ENCODE data around the gene SLC35F3. TPM values are rescaled to one million over a fixed set of nuclear protein-coding genes. Genes with fewer than 3 reads are reported as not detected.

The SLC35F3 gene
- total RNA-seq, 1 donor from 2014 or later: 0.08 TPM

DNA sequence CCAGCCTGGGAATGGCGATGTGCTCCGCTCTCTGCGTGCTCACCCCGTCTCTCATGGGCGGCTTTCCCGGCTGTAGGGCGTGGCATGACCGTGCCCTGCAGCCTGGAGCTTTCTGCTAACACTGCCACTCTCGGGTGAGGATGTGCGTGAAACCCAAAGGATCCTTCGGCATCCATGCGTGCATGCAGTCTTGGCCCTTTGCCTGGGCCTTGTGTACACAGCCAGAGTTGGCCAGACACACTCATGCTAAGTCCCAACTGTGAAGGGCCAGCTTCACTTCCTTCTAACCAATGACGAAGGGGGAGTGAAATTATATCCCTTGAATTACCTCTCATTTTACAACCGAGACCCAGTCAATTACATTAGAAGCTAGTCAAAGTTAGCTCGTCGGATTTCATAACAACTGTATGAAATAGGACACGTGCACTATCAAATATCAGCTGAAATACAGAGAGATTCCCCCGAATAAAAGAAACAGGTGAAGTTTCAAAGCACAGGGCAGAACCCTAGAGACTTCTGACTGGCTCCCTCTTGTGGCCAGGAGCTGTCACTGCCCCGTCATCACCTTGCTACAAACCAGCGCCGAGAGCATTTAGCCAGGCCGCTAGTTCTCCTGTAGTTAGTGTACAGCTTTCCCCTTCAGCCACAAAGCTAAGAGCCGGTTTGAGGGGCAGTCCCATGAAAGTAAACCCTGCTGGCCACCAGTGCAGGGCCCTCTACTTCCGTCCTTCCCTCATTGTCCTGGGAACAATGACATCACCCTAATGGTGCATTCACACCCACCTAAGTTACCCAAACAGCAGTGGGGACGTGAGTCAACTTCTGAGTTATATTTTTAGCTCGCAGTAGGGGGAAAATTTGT lies 405.4 kb downstream of the SLC35F3 start:
- DNase-seq (ENCODE audit: low spot score) (peak; percentile 66), ATAC-seq (peak; percentile 97)

DNA sequence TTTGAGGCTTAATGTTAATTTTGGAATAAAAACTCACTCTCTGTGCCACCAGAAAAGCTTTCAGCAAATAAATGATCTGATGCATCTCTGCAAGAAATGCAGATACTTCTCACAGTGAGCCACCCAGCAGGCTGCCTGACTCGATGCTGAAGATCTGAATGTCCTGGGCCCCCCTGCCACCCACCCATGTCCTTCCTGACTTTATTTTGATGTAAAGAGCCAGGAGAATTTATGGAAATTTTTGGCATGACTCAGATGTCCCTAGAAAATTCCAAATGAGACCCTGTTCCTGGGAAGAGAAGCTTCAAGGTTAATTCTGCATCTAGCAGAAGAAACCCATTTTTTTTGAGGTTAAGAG lies 406.0 kb downstream of the SLC35F3 start:
- ATAC-seq: no peak

DNA sequence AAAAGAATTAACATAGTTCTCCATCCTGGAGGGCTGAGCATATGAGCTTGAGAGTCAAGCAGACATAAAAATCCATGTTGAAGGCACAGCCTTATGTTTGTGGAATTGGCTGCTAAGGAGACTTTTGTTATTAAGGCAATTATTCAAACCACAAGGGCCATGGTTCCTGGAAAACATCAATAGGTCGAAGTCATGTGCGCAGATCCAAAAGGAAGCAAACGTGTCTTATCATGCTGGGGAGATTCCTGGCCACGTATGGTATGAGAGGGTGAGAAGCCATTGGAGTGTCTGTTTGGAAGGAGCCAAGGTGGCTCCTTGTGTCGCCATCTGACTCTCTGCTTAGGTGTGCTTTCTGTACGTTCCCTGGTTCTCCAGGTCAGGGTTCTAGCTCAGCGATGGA lies 406.9 kb downstream of the SLC35F3 start:
- ATAC-seq: no peak
- DNase-seq (ENCODE audit: low spot score): no peak

More for the DNA sequence above, 406.0 kb downstream of the SLC35F3 start:
- no peak for DNase-seq (ENCODE audit: low spot score)

DNA sequence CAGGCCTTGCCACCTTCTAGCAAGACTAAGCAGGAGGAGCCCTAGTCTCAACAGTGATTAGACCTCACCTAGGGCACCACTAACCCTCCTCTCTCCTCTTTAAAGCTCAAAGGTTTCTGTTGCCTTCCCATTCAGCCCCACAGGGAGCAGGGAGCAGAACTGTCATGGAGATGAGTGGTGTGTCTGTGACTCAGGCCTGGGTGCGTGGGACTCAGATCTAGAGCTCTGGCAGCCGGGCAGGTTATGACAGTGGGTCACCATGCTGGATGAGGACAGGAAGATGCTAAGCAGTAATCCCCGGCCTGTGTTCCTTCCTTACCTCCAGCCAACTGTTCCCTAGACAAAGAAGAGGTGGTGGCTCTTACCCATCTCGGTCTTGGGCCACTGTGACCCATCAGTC lies 408.7 kb downstream of the SLC35F3 start:
- DNase-seq (ENCODE audit: low spot score) (no peak), ATAC-seq (no peak)

DNA sequence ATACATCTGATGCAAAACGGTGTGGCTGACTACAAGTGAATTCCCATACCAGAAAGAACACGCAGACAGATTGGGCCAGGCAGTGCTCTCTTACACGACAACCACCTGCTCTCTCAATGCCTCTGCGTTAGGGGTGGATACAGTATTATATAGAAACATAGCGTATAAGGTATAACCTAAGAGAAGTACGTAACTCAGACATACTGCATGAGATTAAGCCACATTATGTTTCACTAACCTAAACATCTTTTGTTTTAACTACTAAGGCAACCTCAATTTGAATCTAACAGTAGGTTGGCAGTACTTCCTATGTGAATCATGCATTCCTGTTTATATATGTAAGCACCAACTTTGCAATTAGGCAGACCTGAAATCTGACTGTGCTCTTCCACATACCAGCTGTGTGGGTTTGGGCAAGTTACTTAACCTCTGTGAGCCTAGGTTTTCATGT lies 410.6 kb downstream of the SLC35F3 start:
- DNase-seq (ENCODE audit: low spot score): no peak
- ATAC-seq: no peak

DNA sequence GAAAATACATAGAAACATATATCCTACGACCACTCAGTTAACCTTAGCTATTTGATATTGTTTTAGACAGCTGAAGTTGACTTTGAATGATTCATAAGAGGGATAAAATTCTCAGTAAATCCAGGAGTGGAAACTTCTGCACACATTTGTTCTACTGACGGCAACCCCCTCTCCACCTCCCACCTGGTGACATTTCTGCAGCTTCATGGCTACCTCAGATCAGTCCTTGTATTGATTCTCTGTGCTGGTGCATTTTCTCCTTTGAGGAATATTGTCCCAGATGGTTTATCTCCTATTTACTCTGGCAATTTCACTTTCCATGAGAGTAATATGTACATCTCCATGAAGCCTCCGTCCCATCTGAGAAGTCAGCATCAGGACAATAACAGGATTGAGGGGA lies 411.1 kb downstream of the SLC35F3 start:
- ATAC-seq: no peak
- DNase-seq (ENCODE audit: low spot score): no peak

DNA sequence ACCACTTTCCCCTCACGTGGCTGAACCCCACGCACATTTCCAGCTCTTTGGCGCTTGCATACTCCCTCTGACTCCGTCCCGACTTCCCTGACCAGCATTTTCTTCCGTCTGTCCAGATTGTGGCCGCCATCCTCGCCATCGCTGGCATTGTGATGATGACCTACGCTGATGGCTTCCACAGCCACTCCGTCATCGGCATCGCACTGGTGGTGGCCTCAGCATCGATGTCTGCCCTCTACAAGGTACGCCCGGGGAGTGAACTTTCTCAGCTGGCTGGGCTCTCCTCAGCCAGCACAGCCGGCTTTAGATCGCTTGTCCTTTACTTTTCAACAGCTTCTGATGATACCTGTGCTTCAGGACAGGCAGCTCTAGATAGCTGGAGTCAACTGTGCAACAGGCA lies 412.0 kb downstream of the SLC35F3 start:
- DNase-seq (ENCODE audit: low spot score): no peak
- ATAC-seq: no peak

DNA sequence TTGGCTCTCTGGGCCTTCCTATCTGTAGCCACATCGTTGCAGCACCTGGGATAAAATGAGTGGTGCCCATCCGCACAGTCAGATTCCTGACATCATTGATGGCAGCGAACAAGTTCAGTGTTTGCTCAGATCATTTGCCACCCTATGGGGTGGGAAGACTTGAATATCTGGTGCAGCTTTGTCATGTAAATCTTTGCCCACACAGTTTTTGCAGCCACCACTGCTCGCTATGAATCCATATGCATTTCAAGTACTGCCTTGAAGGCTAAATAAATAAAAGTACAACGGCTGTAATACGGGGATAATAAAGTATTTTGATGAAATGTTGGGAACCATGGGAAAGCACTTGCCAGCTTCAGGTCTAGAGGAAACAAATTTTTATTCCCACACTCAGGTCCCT lies 412.5 kb downstream of the SLC35F3 start:
- DNase-seq (ENCODE audit: low spot score) (no peak), ATAC-seq (no peak)

DNA sequence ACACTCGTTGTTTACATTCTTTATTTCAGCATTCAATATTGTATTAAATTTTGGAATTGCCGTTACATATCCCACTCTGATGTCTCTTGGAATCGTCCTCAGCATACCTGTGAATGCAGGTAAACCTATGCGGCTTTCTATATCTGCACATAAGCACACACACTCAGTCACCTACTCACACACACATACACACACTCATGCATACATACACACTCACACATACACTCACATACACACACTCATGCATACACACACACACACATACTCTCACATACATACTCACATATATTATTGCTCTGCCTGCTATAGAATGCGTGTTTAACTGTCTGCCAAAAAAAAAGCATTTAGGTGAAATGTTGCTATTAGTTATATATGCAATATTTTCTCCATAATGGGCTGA lies 415.6 kb downstream of the SLC35F3 start:
- ATAC-seq: no peak
- DNase-seq (ENCODE audit: low spot score): no peak

DNA sequence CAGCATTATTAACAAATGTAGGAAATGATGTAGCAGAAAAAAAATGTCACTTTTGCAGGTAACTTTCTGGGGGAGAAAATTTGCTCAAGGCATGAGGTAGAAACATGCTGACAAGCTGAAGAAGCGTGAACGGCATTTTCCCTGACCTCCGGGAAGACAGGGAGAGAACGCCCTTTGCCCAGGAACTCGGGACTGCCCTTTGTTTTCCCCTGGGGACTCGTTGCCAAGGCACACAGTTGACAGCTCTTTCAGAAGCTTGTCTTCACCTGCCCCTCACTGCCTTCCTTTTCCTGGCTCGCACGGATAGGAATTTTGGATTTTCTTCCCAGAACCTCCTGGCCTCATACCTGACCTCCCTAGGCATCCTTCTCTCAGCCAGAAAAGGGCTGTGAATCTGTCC lies 416.1 kb downstream of the SLC35F3 start:
- ATAC-seq: peak; percentile 84
- no peak for DNase-seq (ENCODE audit: low spot score)

DNA sequence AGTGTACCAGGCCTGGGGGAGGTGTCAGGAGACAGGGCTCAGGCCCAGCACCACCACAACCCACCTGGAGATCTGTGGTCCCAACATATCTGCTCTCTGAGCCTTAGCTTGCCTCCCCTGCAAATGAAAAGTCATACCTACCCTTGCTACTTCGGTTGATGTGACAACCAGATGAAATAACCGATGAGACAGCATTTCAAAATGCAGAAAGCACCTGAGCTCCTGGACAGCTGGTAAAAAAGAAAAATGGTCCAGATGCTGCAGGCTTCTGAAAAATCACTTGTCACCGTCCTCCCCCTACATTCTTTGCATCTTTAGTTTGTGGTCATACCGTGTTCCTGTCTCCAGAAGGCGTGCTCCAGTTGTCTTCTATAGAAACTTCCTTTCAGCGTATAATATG lies 416.8 kb downstream of the SLC35F3 start:
- no peak for ATAC-seq
- DNase-seq (ENCODE audit: low spot score): no peak

DNA sequence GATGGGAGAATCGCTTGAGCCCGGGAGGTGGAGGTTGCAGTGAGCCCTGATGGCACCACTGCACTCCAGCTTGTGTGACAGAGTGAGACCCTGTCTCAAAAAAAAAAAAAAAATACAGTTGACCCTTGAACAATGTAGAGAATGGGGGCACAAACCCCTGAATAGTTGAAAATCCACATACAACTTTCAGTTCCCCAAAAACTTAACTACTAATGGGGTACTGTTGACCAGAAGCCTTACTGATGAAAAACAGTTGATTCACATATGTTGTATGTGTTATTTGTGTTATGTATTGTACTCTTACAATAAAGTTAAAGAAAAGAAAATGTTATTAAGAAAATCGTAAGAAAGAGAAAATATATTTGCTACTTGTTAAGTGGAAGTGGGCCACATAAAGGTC lies 417.6 kb downstream of the SLC35F3 start:
- DNase-seq (ENCODE audit: low spot score) (no peak), ATAC-seq (no peak)

DNA sequence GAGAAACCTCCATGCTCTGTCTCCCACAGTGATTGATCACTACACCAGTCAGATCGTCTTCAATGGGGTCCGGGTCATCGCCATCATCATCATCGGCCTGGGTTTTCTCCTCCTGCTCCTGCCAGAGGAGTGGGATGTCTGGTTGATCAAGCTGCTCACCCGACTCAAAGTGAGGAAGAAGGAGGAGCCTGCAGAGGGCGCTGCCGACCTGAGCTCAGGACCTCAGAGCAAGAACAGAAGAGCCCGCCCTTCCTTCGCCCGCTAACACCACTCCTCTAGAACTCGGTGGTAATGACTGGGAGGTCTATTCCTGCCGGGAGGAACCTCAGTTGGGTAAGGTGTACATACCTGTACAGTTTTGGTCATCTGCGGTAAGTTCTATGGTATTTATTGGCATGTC lies 418.5 kb downstream of the SLC35F3 start:
- DNase-seq (ENCODE audit: low spot score) (no peak), ATAC-seq (peak; percentile 41)

DNA sequence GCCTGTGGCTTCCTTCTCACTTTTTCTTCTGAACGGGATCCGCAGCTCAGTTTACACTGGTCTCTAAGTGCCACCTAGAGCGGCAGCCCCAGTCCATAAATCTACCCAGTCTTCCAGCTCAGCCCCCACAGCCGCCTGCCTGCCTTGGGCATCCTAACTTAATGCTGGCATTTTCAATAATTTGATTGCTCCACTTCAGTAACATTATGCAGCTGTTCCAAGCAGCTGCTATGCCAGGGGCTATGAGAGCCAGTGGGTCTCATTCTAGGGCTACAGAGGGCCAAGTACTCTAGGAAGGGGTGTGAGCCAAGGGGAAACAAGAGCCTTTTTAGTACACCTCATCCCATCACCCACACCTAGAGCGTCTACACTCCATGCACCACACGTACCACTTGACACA lies 420.3 kb downstream of the SLC35F3 start:
- DNase-seq (ENCODE audit: low spot score) (no peak), ATAC-seq (no peak)

DNA sequence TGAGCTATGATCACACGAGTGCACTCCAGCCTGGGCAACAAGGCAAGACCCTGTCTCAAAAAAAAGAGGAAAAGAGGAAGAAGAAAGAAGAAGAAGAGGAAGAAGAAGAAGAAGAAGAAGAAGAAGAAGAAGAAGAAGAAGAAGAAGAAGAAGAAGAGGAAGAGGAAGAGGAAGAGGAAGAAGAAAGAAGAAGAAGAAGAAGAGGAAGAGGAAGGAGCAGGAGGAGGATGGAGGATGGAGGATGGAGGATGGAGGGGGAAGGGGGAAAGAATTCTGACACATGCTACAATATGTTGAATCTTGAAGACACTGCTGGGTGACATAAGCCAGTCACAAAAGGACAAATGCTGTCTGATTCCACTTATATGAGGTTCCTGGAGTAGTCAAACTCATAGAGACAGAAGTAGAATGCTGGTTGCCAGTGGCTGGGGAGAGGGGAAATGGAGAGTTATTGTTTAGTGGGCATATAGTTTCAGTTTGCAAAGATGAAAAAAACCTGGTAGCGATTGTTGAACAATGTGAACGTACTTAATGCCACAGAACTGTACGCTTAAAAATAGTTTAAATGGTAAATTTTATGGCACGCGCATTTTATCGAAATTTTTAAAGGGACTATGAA lies 421.5 kb downstream of the SLC35F3 start:
- no peak for ATAC-seq
- DNase-seq (ENCODE audit: low spot score): no peak

DNA sequence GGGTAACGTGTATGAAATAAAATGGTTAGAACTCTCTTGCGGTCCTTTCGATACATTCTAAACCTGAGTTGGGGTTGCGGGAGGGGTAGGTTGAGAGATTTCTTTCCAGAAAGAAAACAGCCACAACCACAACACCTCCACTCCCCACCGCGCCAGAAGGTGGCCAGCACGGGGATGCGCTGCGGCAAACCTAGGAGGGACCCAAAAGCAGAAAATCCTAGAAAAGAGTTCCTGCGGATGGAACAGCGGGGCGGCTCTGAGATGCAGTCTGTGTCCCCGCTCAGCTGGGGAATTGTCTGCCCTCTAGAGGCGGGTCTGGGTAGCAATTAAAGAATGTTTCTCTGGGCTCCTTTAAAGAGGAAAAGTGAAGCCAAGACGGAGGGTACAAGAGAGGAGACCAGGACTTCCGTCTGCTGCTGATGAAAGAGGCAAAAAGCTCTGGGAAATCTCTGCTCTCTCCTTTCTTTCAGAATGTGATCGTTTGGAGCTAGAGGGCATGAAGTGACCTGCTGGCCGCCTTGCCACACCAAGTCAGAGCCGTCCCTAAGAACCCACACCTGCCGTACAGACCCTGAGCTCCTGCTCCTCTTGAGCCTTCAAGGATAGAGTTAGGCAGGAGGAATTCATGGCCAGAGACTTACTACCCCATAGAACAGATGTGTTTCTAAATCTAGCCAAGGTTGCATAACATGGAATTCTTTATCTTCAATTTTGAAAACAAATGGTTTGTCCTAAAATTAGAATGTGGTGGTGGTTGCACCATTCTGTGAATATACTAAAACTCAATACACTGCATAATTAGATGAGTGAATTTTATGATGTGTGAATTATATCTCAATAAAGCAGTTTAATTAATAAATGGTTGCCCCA lies 422.3 kb downstream of the SLC35F3 start:
- ATAC-seq (peak; percentile 93), DNase-seq (ENCODE audit: low spot score) (peak; percentile 54)

DNA sequence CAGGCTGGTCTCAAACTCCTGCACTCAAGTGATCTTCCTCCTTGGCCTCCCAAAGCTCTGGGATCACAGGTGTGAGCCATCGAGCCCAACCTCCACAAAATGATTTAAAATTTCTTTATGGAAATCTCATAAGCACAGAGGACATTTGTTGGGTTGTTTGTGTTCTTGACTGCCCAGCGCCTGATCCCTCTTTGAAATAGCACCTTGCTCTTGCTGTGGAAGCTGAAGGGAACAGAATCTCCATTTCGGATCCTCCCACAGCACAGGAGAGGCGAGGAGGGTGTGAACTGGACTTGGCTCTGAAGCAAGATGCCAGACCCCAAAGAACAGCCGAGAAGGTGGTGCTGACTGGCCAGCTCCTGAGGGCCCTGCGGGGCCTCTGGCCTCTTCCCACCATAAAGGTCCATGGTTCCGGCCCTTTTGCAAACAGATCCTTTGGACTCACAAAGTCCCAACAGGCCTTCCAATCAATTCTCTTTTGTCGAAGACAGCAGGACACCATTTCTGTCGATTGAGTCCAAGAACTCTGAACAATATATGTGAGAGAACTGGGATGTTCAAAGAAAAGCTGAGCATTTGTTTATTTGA lies 423.2 kb downstream of the SLC35F3 start:
- DNase-seq (ENCODE audit: low spot score) (no peak), ATAC-seq (peak; percentile 25)

DNA sequence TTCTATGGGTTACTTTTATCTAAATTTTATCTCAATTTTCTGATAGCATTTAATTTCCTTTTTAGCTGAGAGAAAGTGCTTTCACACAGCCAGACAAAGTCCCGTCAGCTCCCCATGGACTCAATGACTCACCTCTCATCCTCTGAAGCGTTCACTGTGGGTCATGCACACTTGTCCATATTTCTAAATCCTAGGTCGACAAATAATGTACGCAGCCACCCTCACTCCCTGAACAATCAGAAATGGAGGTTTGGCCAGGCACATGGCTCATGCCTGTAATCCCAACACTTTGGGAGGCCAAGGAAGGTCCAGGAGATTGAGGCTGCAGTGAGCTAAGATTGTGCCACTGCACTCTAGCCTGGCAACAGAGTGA lies 426.4 kb downstream of the SLC35F3 start:
- DNase-seq (ENCODE audit: low spot score) (no peak), ATAC-seq (no peak)

DNA sequence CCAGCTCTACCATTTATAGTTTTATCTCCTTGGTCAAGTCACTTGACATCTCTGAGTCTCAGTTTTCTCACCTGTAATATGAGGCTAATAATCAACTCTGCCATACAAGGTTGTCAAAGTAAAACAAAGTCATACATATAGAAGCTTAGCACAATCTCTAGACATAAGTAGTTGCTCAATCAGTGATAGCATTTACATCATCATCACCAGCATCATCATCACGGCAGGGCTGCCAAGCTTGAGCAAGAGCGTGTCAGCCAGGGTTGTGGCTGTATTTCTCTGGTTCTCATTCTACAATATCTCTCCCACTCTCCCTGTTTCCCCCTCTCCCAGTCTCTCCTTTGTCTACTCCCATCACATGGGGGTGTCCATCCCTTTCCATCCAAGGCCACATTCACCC lies 427.0 kb downstream of the SLC35F3 start:
- ATAC-seq: no peak
- DNase-seq (ENCODE audit: low spot score): no peak

DNA sequence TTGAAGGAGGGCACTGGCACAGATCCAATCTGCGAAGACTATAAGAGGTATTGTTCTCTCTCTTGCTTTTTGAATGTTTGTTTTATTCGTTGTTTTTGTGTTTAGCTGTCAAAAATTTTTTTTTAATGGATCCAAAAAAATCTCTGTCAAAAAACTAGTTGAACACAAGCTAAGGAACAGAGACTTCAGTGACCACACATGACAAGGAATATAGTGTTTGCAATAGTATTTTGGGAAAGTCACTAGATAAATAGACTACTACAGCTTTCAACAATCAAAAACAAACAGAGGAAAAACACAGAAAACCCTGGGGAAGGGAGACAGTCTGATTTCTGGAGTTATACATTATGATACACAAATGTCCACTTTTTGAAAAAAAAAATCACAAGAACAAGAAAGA lies 431.9 kb downstream of the SLC35F3 start:
- ATAC-seq: no peak
- DNase-seq (ENCODE audit: low spot score): no peak

DNA sequence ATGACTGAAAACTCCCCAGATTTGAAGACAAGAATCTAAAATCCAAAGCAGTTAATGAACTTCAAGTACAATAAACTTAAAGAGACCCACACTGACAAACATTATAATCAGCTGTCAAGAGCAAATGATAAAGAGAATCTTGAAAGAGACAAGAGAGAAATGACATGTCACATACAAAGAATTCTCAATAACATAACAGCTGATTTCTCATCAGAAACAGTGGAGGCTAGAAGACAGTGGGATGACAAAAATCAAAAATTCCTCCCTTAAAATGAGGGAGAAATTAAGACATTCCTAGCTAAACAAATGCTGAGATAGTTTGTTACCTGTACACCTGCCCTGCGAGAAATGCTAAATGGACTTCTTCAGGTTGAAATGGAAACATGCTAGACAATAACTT lies 432.8 kb downstream of the SLC35F3 start:
- ATAC-seq: no peak

More for the DNA sequence above, 432.8 kb downstream of the SLC35F3 start:
- DNase-seq (ENCODE audit: low spot score): no peak

Data from left lobe of liver (tissue), 2 donors.